SIG-M5 (cell line): ENCODE results near the gene AFDN.

Source experiments
- DNase-seq: peaks from one replicate; lab custom pipeline; 2025; lab: John Stamatoyannopoulos, UW

The AFDN gene

GRCh38 chr6:167866642-167867041, 39.9 kb downstream of the AFDN start:
- no peak for DNase-seq

GRCh38 chr6:167870321-167870720, 43.6 kb downstream of the AFDN start:
- DNase-seq: no peak

DNA sequence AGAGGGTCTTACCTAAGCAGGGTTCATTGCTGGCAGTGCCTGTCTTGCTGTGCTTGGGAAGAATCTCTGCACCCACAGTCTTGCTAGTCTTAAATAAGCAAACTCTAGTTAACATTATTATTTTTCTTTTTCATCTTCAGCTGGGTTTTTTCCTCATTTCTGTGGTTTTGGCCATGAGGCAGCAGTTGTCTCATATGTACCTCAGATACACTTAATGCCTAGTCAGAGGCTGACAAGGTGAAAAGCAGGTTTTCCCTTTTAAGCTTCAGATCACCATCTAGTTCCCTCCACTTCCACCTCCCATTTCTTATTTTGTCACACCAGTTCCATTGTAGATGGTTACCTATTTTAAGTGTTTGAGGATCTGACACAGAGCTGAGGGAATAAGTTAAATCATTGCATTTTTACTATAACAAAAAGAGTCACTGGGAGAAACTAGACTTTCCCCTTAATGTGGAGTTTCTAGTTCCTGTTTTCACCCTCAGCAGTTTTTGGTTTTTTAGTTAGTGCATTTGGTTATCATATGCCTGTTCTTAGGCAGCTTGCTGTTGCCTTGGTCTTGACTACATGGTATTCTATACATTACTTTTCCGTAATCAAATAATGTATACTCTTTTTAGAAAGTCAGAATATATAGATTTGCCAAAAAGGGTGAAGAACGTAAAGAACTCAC, 46.0 kb downstream of the AFDN start:
- no peak for DNase-seq

DNA sequence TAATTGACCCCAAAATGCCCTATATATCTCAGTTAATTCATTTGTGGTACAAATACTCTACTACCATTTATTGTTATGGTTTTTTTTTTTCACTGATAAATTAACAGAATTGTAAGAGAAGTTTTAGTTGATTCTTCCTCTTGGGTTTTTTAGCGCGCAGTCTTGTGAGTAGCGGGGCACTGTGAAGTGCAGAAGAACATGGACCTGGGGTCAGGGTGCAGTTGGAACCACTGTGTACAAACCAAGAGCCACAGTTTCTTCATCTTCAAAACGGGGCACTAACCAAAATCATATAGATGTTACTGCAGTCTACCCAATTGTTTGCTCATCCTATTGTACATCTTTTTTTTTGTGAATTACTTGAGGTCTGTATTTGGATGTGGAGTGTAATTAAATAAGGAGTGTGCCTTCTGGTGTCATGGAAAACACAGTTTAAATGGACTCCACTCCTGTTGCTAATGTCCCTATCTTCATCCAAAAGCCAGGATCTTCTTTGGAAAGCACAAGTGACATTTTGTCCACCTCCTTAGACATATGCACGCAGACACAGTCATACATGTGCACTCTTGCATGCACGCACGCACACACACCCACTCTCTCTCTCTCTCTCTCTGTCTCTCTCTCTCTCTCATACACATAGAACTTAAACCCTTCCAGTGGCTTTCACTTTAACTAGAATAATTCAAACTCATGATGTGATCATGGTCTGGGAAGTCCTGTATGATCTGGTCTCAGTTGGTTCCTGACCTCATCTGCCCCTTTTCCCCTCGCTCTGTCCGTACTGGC, 51.5 kb downstream of the AFDN start:
- DNase-seq: no peak

- DNase-seq: no peak
These were observed 52.9 kb downstream of the AFDN start for GRCh38 chr6:167879612-167880011.

GRCh38 chr6:167881327-167881726, 54.6 kb downstream of the AFDN start:
- no peak for DNase-seq

DNA sequence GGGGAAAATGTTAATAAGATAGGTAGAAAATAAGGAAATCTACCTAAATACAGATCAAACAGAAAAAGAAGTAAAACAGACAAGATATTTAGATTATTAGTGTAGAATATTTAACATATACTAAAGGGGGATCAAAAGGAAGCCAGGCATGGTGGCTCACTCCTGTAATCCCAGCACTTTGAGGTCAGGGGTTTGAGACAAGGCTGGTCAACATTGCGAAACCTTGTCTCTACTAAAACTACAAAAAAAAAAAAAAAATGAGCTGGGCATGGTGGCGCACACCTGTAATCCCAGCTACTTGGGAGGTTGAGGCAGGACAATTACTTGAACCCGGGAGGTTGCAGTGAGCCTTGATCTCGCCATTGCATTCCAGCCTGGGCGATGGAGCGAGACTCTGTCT, 55.5 kb downstream of the AFDN start:
- no peak for DNase-seq

- DNase-seq: no peak
These were observed 61.4 kb downstream of the AFDN start for GRCh38 chr6:167888098-167888497.

DNA sequence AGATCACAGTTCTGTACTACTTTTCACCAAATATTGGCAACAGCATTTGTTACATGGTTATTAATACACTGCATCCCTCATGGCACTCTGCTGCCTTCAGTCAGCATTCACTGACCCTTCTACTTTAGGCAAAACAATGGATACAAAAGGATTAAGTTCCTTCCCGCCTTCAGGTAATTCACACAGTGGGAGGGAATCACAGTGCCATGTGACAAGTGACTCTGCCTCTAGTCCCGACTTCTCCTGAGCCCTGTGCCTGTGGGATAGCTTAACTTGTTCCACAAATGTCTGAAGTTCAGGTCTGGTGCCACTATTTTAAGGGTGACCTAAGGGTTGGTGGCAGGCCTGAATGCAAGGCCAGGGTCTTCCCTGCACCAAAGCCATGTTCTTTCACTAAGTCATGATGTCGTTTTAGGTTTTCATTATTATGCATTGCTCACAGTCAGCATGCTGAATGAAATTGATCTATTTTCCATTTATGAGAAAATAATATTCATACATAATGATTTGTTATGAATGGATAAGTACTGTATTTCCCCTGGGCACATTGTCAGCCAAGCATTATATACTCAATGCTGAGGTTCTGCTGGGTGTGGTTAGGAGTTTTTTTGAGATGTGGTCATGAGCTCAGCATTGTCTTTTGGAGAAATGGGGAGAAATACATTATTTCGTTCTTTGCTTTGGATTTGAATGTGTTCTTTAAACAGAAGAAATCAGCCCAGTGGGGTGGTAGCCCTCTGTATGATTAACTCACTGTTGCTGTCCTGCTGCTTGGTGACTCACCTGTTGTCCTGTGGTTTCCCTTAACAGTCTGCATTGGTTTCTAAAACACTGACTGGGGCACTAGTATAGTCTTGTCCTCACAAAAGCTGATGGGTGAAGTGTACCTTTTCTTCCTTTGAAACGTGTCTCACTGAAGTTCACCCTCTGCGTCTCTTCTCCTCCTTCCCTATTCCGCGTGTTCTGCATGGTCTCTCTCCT, 66.4 kb downstream of the AFDN start:
- no peak for DNase-seq

GRCh38 chr6:167894965-167895364, 68.3 kb downstream of the AFDN start:
- no peak for DNase-seq

DNA sequence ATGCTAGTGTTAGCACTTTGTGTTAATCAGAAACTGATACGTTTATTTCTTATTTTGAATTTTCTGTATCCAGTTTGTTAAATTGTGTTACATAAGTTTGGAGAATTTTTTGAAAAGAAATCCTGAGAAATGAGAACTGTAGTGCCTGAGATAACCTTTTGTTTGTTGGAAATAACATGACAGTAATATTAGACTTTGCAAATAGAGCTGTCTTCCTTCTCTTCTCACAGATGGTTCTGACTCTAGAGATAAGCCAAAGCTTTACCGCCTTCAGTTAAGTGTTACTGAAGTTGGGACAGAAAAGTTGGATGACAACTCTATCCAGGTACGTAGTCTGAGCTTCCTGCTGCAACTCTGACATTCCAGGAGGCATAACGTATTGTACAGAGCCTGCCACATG, 69.9 kb downstream of the AFDN start:
- no peak for DNase-seq

GRCh38 chr6:167898673-167899311, 72.1 kb downstream of the AFDN start:
- peak; percentile 7 for DNase-seq

DNA sequence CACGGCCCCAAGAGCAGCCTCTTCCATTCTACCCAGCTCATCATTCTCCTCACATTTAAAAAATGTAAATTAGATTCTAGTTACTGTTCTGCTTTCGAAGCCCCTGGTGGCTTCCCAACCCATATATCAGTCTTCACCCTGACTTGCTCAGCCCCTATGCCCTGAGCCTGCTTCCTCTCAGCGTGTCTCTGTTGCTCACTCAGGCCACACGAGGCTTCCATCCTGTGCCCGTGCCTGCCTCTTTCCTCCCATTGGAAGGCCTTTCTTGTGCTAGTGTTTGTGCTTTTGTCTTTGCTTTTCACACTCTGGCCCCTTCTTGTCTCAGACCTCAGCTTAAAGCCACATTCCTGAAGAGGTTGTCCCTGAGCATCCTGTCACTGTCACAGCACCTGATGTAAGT, 78.1 kb downstream of the AFDN start:
- no peak for DNase-seq

DNA sequence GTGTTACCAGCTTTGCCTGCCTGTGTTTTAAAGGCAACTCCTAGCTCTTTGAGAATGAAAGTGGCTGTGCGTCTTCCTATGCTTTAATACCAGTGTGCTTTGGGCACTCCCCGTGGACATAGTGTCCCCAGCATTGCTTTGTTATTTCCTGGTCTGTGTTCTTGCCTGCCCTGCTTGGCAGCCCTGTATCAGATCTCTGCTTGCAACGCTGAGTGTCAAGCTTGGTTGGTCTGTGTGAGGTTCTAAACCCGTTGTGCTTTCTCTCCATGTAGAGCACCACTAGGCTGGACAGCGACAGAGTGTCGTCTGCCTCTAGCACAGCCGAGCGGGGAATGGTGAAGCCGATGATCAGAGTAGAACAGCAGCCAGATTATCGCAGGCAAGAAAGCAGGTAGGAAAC, 80.2 kb downstream of the AFDN start:
- no peak for DNase-seq

DNA sequence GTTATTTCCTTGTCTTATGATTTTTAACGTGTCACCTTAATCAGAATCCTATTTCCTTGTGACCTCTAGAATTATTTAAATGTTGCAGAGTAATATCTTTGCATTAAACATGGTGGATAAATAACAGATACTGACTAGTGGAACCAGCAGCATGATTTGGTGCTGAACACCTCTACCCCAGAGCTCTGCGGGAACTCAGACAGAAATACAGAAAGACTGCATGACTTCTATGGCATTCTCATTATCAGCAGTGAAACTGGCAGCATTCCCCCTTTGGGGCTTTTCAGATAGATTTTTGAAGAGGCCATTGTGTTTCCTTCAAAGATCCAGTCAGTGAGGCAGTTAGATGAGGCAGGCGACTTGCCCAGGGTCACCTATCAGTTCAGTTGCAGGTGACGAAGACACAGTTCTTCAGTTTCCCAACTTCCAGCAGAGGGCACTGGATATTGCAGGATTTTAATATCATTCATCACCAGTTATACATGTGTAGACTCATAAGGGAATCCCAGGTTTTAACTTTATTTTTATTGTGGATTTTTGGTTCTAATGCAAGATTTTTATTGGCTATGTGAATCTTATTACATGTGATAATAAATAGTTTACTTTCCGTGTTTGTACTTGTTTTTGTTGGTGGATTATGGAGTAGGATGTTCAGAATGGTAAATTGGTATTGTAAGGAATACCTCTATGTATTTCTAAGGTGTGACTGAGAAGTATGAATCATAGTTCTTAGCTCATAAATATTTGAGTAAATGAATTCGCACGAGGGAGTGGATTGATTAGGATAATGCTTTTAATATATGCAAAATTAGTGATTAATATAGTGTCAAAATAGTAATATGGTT, 81.3 kb downstream of the AFDN start:
- no peak for DNase-seq

DNA sequence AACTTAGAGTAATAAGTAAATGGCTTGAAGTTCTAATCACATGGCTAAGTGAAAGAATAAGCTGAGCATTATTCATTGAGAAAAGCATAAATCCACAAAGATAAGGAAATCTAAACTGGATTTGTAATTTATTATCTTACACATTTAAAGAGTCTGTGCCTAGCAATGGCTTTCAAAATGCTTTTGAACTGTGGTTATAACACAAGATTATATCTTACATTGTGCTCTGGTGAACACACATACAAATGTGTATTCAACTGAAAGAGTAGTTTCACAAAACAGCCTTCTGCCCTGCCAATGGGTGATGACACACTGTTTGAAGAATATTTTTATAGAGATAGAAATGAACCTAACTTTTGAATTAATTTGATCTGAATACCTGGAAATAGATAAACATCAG, 83.3 kb downstream of the AFDN start:
- DNase-seq: no peak

- DNase-seq: no peak
These were observed 83.9 kb downstream of the AFDN start for GRCh38 chr6:167910652-167911051.

GRCh38 chr6:167912494-167912893, 85.8 kb downstream of the AFDN start:
- no peak for DNase-seq

DNA sequence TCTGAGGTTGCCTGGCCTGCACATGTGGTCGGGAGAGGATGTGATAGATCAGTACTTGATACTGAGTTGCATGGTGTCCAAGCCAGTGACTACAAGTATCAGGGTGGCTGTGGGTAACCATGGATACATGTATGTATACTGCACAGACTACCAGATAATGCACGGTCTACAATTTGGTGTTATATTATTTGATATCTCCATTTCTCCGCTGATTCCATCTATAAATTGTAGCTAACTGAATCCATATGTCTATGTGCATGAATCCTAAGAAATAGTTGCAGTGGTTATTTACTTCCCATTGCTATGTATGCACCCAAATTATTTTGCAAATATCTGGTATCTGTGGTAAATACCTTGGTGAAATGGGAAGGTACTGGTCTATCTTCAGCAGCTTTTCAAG, 87.0 kb downstream of the AFDN start:
- DNase-seq: no peak

DNA sequence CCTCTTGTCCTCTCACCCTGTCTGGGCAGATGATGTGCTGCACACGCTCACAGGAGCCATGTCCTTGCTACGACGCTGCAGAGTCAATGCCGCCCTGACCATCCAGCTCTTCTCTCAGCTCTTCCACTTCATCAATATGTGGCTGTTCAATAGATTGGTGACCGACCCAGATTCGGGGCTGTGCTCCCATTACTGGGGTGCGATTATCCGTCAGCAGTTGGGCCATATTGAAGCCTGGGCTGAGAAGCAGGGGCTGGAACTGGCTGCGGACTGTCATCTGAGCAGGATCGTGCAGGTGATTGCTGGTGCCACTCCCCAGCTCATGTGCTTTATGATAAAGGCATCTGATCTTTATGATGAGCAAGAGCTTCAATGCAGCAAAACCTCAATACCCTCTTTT, 88.4 kb downstream of the AFDN start:
- DNase-seq: no peak

- no peak for DNase-seq
These were observed 90.9 kb downstream of the AFDN start for GRCh38 chr6:167917551-167918154.
